GM23248 (cell line): ENCODE measurements around the gene ANO6. TPM values are rescaled to one million over a fixed set of nuclear protein-coding genes. Genes with fewer than 3 reads are reported as not detected.

ENCODE experiments used
- DNase-seq: peaks from one replicate; pipeline ENCODE4 v3.0.0-alpha.2; 2015
- H2AFZ ChIP-seq: fragments of 200-600 bp; sonication (generic); 2 replicates; pipeline ENCODE4 v1.6.1; 2016; ENCODE audit warnings: antibody characterized with exemption
- H3F3A ChIP-seq: fragments of 200-600 bp; sonication (generic); 2 replicates; pipeline ENCODE4 v1.6.1; 2016; ENCODE audit warnings: mild to moderate bottlenecking, antibody characterized with exemption, mixed run types; ENCODE audit not compliant: insufficient read depth
- H3K27ac ChIP-seq: fragments of 200-600 bp; sonication (generic); 2 replicates; pipeline ENCODE4 v1.5.1; 2016; ENCODE audit warnings: mild to moderate bottlenecking
- H3K27me3 ChIP-seq: fragments of 200-600 bp; sonication (generic); replicated peaks from 2 replicates; pipeline ENCODE4 v1.6.1; 2016; ENCODE audit warnings: mild to moderate bottlenecking; ENCODE audit not compliant: insufficient read depth
- H3K36me3 ChIP-seq: fragments of 200-600 bp; sonication (generic); 2 replicates; pipeline ENCODE4 v1.6.1; 2016; ENCODE audit warnings: low read depth, mild to moderate bottlenecking
- H3K4me1 ChIP-seq: fragments of 200-600 bp; sonication (generic); 2 replicates; pipeline ENCODE4 v1.6.1; 2016; ENCODE audit warnings: mild to moderate bottlenecking; ENCODE audit not compliant: insufficient read depth
- H3K4me2 ChIP-seq: fragments of 200-600 bp; sonication (generic); one replicate; pipeline ENCODE4 v1.6.1; 2016; ENCODE audit warnings: mild to moderate bottlenecking; ENCODE audit not compliant: unreplicated experiment
- H3K4me3 ChIP-seq: fragments of 200-600 bp; sonication (generic); 2 replicates; pipeline ENCODE4 v1.5.1; 2016; ENCODE audit warnings: mild to moderate bottlenecking
- H3K79me2 ChIP-seq: fragments of 200-600 bp; sonication (generic); 2 replicates; pipeline ENCODE4 v1.6.1; 2016; ENCODE audit warnings: mild to moderate bottlenecking; ENCODE audit not compliant: insufficient read depth
- H3K9ac ChIP-seq: fragments of 200-600 bp; sonication (generic); 2 replicates; pipeline ENCODE4 v1.6.1; 2016; ENCODE audit warnings: mild to moderate bottlenecking
- H3K9me2 ChIP-seq: fragments of 200-600 bp; sonication (generic); 2 replicates; pipeline ENCODE4 v1.6.1; 2016; ENCODE audit warnings: mixed run types, mild to moderate bottlenecking, moderate library complexity; ENCODE audit not compliant: insufficient read depth
- H3K9me3 ChIP-seq: fragments of 200-600 bp; sonication (generic); one replicate; pipeline ENCODE4 v1.6.1; 2017; ENCODE audit warnings: low read depth
- H4K20me1 ChIP-seq: fragments of 200-600 bp; sonication (generic); 2 replicates; pipeline ENCODE4 v1.6.0; 2016; ENCODE audit not compliant: insufficient read depth
- EZH2 ChIP-seq: fragments of 200-600 bp; sonication (generic); IDR thresholded peaks from 2 replicates; pipeline ENCODE4 v1.6.1; 2018; ENCODE audit warnings: antibody characterized with exemption, mild to moderate bottlenecking; ENCODE audit not compliant: insufficient read depth, poor library complexity, severe bottlenecking
- EZH2phosphoT487 ChIP-seq: fragments of 200-600 bp; sonication (generic); IDR thresholded peaks from 2 replicates; pipeline ENCODE4 v1.6.1; 2018; ENCODE audit warnings: antibody characterized with exemption, moderate library complexity, mild to moderate bottlenecking, low read depth; ENCODE audit not compliant: insufficient read depth
- WGBS, 2 experiments: methylation state at CpG; one replicate each; pipeline ENCODE4 v1.1.6; 2015 to 2017; ENCODE audit warnings: low lambda C conversion rate in 2 of 2, low coverage in 1 of 2; ENCODE audit errors: missing lambda C conversion rate in 2 of 2; 5-methylcytosine and 5-hydroxymethylcytosine counted together
- in situ Hi-C: fragments of 300-500 bp; cut with MboI; formaldehyde crosslinking; loops from 2 replicates; pipeline ENCODE4 v1.15.0; 2020
- polyA plus RNA-seq: library from polyadenylated mRNA; unstranded; fragments of >200 nt; fragmentation: Nextera tagmentation; extraction: Ambion mirVana; gene quantifications from 2 replicates; pipeline ENCODE4 v1.2.1, GENCODE V29; 2016
- total RNA-seq: library from RNA; depleted of rRNA; stranded (reverse); fragments of >200 nt; shearing (Covaris generic); gene quantifications from 2 replicates; pipeline ENCODE4 v1.2.3, GENCODE V29; 2014

The ANO6 gene
- total and polyA plus RNA-seq, 2 experiments from 2014 or later: 50.1 to 65.4 TPM

DNA sequence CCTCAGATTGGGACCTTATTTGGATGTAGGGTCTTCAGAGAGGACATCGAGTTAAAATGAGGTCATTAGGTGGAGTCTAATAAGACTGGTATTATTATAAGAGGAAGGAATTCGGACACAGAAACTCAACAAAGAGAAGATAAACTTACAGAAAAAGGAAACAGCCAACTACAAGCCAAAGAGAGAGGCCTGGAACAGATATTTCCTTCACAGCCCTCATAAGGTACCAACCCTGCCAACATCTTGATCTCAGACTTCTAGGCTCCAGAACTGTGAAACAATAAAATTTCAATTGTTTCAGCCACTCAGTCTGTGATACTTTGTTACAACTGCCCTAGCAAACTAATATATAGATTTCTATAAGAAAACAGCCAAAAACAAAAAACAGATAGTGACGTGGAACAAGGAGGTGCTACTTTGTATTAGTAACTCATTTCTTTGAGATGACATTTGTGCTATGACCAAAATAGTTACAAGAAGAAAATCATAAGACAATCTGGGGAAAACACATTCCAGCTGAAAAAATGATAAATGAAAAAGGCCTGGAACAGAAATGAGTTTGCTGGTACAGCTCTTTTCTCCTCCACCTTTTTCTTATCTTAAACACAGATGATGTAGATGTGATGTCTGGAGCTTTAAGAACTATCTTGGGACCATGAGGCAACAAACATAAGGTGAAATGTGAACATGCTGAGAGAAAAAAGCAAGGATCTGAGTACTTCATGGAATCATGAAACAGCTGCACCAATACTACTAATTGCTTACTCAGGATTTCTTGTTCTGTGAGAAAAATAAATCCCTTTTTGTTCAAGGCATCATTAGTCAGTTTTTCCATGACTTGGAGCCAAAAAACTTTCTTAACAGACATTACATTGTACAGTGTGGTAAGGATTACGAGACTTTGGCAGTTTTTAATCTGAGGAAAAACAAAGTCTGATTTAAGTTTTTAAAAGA, 243.2 kb downstream of the ANO6 start:
- Histone ChIP-seq H3K9ac (no peak overlapping the region), H3K9me3 (no peaks in the 10 kb centered on the region), H3K4me1 (peaks cover 5% of the 10 kb centered on the region; the same call in 1 of the 2 replicates), H3K27me3 (no peaks in the 10 kb centered on the region), H3K4me3 (no peak overlapping the region), H2AFZ (no peak overlapping the region), H3K4me2 (no peak overlapping the region), H4K20me1 (no peaks in the 10 kb centered on the region), H3K9me2 (no peaks in the 10 kb centered on the region), H3K27ac (peak overlapping the region; percentile 31; the same call in 1 of the 2 replicates), H3F3A (no peaks in the 10 kb centered on the region; the same call in 1 of the 2 replicates), H3K36me3 (no peaks in the 10 kb centered on the region), H3K79me2 (no peaks in the 10 kb centered on the region)
- TF ChIP-seq EZH2 (no peak), EZH2phosphoT487 (no peak)
- 23 to 24% methylated on average over 4 of the region's 4 CpGs for WGBS, 2 experiments
- in situ Hi-C loops: no loop called here
- DNase-seq: peak; percentile 54

DNA sequence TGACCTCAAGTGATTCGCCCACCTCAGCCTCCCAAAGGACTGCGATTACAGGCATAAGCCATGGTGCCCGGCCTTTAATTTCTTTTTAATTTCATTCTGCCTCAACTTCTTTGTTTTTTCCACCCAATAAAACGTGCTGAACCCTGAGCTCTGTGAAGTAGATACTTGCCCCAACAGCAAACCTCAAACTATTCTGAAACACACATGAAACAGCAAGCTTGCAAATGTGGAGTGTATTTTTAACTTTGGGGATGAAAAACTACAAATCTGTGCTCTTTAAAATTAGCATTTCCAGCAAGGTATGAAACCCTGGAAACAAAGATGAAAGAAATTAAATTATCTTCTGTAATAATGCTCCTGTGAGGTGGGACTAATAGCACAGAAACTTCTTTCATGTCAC, 246.6 kb downstream of the ANO6 start:
- H4K20me1 ChIP-seq: no peaks in the 10 kb centered on the region
- peaks cover 5% of the 10 kb centered on the region; the same call in 1 of the 2 replicates for H3K4me1 ChIP-seq
- H2AFZ ChIP-seq: no peak overlapping the region
- DNase-seq: no peak
- H3K36me3 ChIP-seq: no peaks in the 10 kb centered on the region
- H3K9ac ChIP-seq: no peak overlapping the region
- no peaks in the 10 kb centered on the region; the same call in 1 of the 2 replicates for H3F3A ChIP-seq
- H3K9me3 ChIP-seq: no peaks in the 10 kb centered on the region
- H3K4me3 ChIP-seq: no peak overlapping the region
- H3K9me2 ChIP-seq: no peaks in the 10 kb centered on the region
- in situ Hi-C loops: no loop called here
- WGBS, 2 experiments: 64 to 66% methylated on average over 4 of the region's 4 CpGs
- no peaks in the 10 kb centered on the region for H3K27me3 ChIP-seq
- TF ChIP-seq EZH2: no peak
- TF ChIP-seq EZH2phosphoT487: no peak
- H3K27ac ChIP-seq: no peak overlapping the region
- H3K79me2 ChIP-seq: no peaks in the 10 kb centered on the region
- H3K4me2 ChIP-seq: no peak overlapping the region

DNA sequence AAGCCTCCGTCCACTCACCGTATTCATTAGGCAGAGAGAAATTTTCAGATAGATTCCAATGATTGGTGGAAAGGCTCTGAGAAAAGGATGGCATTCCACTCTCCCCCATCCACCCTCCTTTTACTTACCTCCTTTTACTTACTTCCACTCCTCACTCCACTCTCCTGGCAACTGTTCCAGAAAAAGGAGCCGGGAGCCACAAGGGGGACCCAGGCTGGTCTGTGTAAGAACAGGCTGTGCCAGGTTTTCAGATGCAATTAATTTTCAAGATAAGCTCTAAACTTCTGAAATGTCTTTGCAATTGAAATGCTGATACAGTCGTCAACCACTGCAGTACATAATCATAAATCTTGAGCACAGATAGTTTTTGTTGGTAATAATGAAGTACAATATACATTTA, 248.8 kb downstream of the ANO6 start:
- H2AFZ ChIP-seq: no peak overlapping the region
- H3K4me3 ChIP-seq: no peak overlapping the region
- H3K36me3 ChIP-seq: no peaks in the 10 kb centered on the region
- no peaks in the 10 kb centered on the region; the same call in 1 of the 2 replicates for H3K4me1 ChIP-seq
- H3K9me2 ChIP-seq: no peaks in the 10 kb centered on the region
- DNase-seq: no peak
- H3K9me3 ChIP-seq: no peaks in the 10 kb centered on the region
- H3K79me2 ChIP-seq: no peaks in the 10 kb centered on the region
- no peaks in the 10 kb centered on the region for H4K20me1 ChIP-seq
- H3F3A ChIP-seq: no peaks in the 10 kb centered on the region
- no peak overlapping the region for H3K9ac ChIP-seq
- H3K27ac ChIP-seq: no peak overlapping the region
- H3K27me3 ChIP-seq: no peaks in the 10 kb centered on the region
- TF ChIP-seq EZH2 (no peak), EZH2phosphoT487 (no peak)
- H3K4me2 ChIP-seq: no peak overlapping the region
- in situ Hi-C loops: no loop called here
- WGBS, 2 experiments: 57 to 61% methylated on average over 4 of the region's 4 CpGs

DNA sequence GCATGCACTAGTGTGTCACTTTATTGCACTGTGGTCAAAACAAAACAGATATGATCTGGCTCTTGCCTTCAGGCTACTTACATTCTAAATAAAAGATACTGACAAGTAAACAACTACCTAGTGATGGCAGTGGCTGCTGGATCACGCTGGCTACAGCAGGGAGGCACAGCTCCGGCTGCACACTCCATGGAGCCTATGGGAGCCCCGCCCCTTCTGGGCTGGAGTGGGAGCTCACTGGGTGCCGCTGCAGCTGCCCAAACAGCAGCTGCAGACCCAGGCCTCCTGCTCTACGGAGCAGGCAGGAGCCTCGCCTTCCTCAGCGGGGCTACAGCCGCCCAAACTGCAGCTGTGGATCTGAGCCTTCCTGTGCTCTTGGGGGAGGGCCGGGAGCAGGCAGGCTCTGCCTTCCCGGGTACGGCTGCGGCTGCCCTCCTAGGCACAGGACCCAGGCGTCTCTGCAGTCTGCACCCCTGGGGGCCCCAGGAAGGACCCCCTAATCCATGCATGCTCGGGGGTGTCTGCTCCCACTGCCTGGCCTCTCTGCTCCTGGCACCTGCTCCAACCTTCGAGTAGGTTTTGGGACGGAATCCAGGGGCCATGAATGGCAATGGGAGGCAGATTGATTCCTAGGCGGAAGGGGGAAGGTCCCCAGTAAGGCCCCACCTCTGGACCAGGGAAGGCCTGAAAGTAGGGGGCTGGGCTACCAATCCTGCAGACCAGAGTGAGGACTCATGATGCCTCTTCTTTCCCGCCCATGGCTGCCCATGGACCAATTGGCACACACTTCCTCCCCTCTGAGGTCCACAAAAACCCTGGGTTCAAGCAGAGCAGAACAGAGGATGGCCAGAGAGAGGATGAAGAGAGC, 253.1 kb downstream of the ANO6 start:
- Histone ChIP-seq H3K9ac (no peak overlapping the region), H3K9me3 (no peaks in the 10 kb centered on the region), H3K4me2 (no peak overlapping the region), H3K9me2 (no peaks in the 10 kb centered on the region), H3F3A (no peaks in the 10 kb centered on the region), H3K79me2 (no peaks in the 10 kb centered on the region), H3K4me3 (no peak overlapping the region), H3K36me3 (no peaks in the 10 kb centered on the region), H3K27ac (no peak overlapping the region), H4K20me1 (no peaks in the 10 kb centered on the region), H3K27me3 (no peaks in the 10 kb centered on the region), H3K4me1 (no peaks in the 10 kb centered on the region), H2AFZ (no peak overlapping the region)
- in situ Hi-C loops: no loop called here
- DNase-seq: no peak
- TF ChIP-seq EZH2: no peak
- TF ChIP-seq EZH2phosphoT487: no peak
- 69 to 72% methylated on average over 17 to 18 of the region's 18 CpGs for WGBS, 2 experiments
